ENCODE results near the gene CAVIN2. TPM values are rescaled to one million over a fixed set of nuclear protein-coding genes. Genes with fewer than 3 reads are reported as not detected.

The CAVIN2 gene
- total and polyA plus RNA-seq, 9 of the 15 experiments (the other 6 are each of a cell fraction or from before 2014, with no cell fraction given), result 20.6 to 92.4 (median 69.0) TPM

DNA sequence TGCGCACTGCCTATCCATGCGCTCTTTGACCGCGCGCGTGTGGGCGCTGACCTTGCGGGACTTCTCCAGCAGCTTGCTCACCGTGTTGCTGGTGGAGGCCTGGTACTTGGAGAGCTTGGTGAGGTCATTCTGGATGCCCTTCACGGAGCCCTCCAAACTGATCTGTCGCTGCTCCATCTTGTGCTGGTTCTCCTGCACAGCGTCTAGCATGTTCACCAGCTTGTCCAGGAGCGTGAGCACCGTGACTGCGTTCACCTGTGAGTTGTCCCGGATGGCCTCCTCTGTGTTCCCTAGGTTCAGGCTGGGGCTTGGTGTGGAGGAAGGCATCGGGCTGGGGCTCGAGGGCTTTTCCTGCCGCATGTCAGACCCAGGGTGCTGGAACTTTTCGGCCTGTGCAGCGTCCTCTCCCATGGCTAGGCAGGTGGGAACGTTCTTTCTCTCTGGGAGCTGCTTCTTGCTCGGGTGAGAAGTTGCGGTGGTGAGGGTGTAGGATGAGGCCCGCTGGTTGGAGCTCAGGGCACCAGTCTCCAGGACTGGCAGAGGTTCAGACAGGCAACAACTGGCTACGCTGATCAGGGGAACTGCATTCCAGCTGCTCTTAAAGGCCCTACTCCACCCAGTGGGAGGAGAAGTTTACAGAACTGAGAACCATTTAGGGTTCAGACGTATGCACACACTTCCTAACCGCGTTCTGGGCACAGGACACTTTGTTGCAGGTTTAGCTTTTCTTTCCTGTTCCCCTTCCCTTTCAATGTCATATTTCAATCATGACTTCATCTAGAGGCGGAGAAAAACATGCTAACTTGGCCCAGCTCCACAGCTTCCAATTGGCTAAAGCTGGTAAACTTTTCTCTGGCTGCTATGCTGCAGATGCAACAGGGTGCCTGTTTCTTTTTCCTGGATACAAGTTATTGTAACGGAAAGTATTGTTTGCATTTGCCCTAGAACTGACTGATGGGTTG is at the start of gene CAVIN2 (continued):
- TF ChIP-seq, protein P1, sequence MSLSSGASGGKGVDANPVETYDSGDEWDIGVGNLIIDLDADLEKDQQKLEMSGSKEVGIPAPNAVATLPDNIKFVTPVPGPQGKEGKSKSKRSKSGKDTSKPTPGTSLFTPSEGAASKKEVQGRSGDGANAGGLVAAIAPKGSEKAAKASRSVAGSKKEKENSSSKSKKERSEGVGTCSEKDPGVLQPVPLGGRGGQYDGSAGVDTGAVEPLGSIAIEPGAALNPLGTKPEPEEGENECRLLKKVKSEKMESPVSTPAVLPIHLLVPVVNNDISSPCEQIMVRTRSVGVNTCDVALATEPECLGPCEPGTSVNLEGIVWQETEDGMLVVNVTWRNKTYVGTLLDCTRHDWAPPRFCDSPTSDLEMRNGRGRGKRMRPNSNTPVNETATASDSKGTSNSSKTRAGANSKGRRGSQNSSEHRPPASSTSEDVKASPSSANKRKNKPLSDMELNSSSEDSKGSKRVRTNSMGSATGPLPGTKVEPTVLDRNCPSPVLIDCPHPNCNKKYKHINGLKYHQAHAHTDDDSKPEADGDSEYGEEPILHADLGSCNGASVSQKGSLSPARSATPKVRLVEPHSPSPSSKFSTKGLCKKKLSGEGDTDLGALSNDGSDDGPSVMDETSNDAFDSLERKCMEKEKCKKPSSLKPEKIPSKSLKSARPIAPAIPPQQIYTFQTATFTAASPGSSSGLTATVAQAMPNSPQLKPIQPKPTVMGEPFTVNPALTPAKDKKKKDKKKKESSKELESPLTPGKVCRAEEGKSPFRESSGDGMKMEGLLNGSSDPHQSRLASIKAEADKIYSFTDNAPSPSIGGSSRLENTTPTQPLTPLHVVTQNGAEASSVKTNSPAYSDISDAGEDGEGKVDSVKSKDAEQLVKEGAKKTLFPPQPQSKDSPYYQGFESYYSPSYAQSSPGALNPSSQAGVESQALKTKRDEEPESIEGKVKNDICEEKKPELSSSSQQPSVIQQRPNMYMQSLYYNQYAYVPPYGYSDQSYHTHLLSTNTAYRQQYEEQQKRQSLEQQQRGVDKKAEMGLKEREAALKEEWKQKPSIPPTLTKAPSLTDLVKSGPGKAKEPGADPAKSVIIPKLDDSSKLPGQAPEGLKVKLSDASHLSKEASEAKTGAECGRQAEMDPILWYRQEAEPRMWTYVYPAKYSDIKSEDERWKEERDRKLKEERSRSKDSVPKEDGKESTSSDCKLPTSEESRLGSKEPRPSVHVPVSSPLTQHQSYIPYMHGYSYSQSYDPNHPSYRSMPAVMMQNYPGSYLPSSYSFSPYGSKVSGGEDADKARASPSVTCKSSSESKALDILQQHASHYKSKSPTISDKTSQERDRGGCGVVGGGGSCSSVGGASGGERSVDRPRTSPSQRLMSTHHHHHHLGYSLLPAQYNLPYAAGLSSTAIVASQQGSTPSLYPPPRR (CRISPR knock-in tag; IDR thresholded peaks at IDR 0.05; ENCODE audit: borderline replicate concordance), result no peak
- TF ChIP-seq NCOR1 (IDR thresholded peaks at IDR 0.05) (no peak), FOXP1 (CRISPR knock-in tag; IDR thresholded peaks at IDR 0.05) (no peak), ZNF583 (CRISPR knock-in tag; IDR thresholded peaks at IDR 0.05) (no peak), PML (IDR thresholded peaks at IDR 0.05; ENCODE audit: low read length) (0 out of 2 replicates have a peak, but pooled peaks have one; percentile 25), TEAD1 (CRISPR knock-in tag; IDR thresholded peaks at IDR 0.05) (peak in 1 of 2 experiments; percentile 88; a peak in 2 of 4 replicates), POU5F1 (IDR thresholded peaks at IDR 0.05; ENCODE audit: borderline replicate concordance, low read depth, low read length, partially characterized antibody) (no peak), ZNF23 (CRISPR knock-in tag; IDR thresholded peaks at IDR 0.05) (no peak), U2AF1 (optimal IDR thresholded peaks at IDR 0.05; ENCODE audit: low read depth, low read length) (no peak), CTBP1 (IDR thresholded peaks at IDR 0.05; ENCODE audit: borderline replicate concordance) (0 out of 2 replicates have a peak, but pooled peaks have one; percentile 3), ZNF384 (IDR thresholded peaks at IDR 0.05; ENCODE audit: low read depth, low read length) (no peak), MYC (IDR thresholded peaks at IDR 0.05; ENCODE audit: low read depth, low read length) (peak; percentile 67; the same call in 1 of the 2 replicates), MYC (CRISPR knock-in tag; IDR thresholded peaks at IDR 0.05; ENCODE audit: borderline replicate concordance, low read depth) (no peak), EGR1 (conservative IDR thresholded peaks at IDR 0.05) (no peak), EWSR1 (IDR thresholded peaks at IDR 0.05; ENCODE audit: borderline replicate concordance, low read depth, partially characterized antibody) (no peak), ZFX (CRISPR knock-in tag; IDR thresholded peaks at IDR 0.05) (peak; percentile 40; the same call in 1 of the 2 replicates), ESRRA (IDR thresholded peaks at IDR 0.05; ENCODE audit: borderline replicate concordance, low read depth) (peak; percentile 40; the same call in 1 of the 2 replicates), EP300 (IDR thresholded peaks at IDR 0.05; ENCODE audit: low read length) (no peak), ETV1 (tag; conservative IDR thresholded peaks at IDR 0.05; ENCODE audit: low read depth) (peak; percentile 38; the same call in 1 of the 2 replicates), MCM5 (IDR thresholded peaks at IDR 0.05; ENCODE audit: low read depth) (no peak), CBFA2T3 (IDR thresholded peaks at IDR 0.05) (peak; percentile 9; the same call in 1 of the 2 replicates), TAF1 (IDR thresholded peaks at IDR 0.05; ENCODE audit: control insufficient read depth, extremely low read depth, insufficient read depth, low read length, severe bottlenecking) (peak; percentile 27)
- TF ChIP-seq, protein P2, sequence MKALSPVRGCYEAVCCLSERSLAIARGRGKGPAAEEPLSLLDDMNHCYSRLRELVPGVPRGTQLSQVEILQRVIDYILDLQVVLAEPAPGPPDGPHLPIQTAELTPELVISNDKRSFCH (CRISPR knock-in tag; IDR thresholded peaks at IDR 0.05), result no peak
- TF ChIP-seq, protein P2 (tag; IDR thresholded peaks at IDR 0.05), result no peak

Data from K562 (cell line).